GM12873 (cell line): ENCODE measurements around the gene SPRY1.

ENCODE experiments used
- CTCF ChIP-seq: IDR thresholded peaks from 2 replicates; pipeline ENCODE4 v1.5.1; 2012; ENCODE audit warnings: low read depth, mild to moderate bottlenecking, moderate library complexity, low read length, control low read depth; ENCODE audit not compliant: insufficient read depth; ENCODE audit errors: missing control alignments

SPRY1 gene

DNA sequence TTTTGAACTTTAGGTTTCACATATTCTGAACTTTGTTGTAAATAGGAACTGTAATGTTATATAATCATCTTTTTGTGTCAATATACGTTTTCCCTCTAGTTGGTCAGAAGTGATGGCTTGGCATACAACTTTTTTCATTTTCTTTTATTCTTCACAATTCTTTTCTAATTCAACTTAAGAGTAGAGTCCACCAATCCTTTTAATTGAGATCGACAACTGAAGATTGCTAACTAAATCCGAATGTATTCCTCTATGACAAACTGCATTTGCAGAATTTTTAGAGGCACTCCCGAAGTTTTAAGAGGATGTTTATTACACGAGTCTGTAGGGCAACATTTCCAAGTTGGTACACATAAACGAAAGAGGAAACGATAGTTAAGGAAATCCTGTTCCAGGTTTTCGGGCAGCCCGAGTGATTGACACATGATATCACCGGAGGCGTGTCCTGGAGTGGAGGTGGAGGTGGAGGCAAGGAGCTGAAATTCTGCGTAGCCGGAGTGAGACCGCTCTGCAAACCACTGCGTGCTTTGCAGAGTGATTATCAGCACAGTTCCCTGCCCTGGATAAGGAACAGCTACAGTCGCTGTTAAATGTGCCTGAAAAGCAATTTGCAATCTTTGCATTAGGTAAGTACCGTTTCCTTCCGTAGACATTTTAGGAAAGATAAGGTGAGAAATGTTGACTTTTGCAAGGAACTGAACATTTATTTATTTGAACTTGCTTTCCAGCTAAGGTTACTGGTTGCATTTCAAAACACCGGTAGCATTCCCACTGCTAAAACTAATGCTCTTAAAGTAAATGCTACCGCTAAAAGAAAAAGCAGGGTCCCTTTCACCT lies at the start of gene SPRY1:
TSS of gene SPRY1 (plus strand) at position 489 of the 837 bp plus-strand sequence. CDS start 4,797 bp downstream, outside the sequence.
- TF ChIP-seq CTCF, result no peak

DNA sequence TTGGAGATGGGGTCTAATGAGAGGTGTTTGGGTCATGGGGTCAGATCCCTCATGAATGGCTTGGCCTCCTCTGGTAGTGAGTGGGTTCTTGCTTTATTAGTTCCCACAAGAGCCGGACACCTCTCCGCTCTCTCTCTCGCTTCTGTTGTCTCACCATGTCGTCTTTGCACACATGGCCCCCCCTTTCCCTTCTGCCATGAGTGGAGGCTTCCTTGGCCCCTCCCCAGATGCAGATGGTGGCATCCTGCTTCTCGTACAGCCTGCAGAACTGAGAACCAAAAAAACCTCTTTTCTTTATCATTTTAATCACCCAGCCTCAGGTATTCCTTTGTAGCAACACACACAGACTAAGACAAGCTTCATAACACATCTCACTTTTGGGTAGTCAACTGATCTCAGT lies 49.6 kb upstream of the SPRY1 start:
- TF ChIP-seq CTCF, result no peak

DNA sequence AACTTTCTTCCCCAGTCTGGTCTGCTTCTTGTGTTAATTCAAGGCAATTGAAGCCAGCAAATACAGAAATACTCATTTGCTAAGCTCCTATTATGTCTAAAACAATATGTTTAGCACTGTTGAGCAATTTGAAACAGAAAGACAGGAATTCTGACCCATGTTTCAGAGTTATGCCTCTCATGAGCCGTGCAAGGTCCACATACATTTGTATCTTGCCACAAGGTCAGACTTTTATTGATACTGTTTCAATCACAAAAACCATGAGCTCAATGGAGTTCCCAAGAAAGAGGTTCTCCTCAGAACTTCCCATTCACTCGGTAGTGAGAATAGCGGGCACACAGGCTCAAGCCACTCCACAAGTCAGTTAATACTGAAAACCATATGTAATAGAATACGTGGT lies 47.6 kb upstream of the SPRY1 start:
- no peak for TF ChIP-seq CTCF

DNA sequence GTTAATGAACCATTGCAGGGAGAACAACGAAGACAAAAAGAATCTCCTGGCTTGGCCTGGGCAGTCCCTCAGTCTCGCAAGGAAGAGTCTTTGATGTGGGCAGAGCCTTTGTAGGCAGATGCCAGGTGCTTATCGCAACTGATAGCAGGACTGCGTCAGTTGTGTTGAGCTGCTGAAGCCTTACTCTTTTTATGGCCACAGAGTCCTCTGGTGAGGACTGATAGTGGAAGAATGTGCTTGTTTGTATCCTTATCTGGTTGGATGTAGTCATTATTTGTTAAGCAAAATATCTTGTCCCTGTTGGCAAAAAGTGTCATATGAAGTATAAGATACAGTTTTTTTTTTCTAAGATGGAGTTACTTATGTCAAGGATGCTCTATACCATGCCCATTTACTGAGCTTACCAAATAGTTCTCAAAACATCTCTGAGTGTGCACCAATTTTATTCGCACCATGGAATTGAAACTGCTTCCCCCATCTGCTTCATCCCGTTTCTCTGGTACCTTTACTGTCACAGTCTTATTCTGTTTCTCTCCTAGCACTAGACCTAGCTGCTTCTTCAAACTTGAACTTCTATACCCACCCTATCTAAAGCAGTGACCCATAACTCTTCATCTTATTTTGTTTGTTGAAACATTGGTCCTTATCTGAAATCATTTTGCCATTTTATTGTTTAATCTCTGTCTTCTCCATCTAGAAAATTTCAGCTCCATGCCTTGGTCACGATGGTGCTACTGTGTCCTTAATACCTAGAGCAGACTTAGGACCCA lies 47.0 kb upstream of the SPRY1 start:
- TF ChIP-seq CTCF, result no peak

DNA sequence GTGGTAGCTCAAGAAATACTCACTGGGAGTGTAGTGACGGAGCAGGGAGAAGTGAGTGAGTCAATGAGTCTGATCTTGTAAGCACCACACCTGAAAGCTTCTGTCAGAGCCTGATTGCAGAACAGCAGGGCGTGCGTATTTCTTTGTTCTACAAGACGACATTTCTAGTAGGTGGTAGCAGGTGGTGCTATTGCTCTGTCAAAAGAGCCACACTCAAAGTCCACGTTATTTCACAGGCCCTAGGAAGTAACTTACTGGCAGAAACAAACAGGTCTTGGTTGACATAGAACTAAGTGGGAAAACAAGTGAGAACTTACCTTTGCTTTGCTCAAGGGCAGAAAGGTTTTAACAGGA lies 46.4 kb upstream of the SPRY1 start:
- TF ChIP-seq CTCF, result peak; percentile 26

- TF ChIP-seq CTCF, result no peak
Measured at GRCh38 chr4:123350726-123351125, 45.9 kb upstream of the SPRY1 start.

- no peak for TF ChIP-seq CTCF
Measured at GRCh38 chr4:123351713-123352112, 44.9 kb upstream of the SPRY1 start.
